ENCODE results near the gene IL33.
"Not testable (repeated sequence)": the region's sequence is repeated elsewhere in the genome, so short reads cannot be mapped to it uniquely, and the experiment has no call there.

The IL33 gene, protein sequence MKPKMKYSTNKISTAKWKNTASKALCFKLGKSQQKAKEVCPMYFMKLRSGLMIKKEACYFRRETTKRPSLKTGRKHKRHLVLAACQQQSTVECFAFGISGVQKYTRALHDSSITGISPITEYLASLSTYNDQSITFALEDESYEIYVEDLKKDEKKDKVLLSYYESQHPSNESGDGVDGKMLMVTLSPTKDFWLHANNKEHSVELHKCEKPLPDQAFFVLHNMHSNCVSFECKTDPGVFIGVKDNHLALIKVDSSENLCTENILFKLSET

GRCh38 chr9:6215562-6215961 lies at the start of gene IL33:
Gene IL33 (plus strand): TSS chr9:6215807. CDS start chr9:6241695, 25,888 bp downstream.
- no peak for FAIRE-seq

DNA sequence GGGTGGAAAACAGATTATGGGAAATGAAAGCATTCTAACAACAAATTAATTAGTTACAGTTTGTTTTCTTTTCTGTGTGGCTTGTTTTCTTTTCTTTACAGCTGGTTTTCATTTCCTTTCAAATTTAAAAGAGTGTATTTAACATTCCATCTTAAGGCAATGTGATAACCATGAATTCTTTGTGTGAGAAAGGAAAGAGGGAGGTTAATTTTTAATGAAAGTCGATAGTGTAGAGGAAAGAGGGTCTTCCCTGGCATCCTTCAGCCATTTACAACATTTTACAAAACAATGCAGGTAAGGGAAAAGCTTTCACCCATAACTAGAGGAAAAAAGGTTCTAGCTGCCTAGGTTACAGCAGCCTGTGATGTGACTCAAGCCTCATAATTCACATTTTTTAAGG lies 43.9 kb upstream of the IL33 start:
- FAIRE-seq: no peak

DNA sequence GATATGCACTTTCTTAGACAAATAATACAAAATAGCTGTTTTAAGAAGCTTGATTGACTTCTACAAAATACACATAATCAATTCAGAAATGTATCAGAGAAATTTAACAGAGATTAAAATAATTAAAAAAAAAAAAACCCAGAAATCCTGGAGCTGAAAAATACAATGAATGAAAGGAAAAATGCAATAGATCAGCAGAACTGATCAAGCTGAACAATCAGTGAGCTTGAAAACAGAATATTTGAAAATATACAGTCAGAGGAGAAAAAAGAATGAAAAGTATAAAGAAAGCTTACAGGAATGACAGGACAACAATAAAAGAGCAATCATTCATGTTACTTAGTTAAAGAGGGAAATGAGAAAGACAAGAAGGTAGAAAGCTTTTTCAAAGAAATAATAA lies 41.7 kb upstream of the IL33 start:
- FAIRE-seq: no peak

GRCh38 chr9:6182549-6183226 lies 32.9 kb upstream of the IL33 start:
- not testable (repeated sequence) for FAIRE-seq

DNA sequence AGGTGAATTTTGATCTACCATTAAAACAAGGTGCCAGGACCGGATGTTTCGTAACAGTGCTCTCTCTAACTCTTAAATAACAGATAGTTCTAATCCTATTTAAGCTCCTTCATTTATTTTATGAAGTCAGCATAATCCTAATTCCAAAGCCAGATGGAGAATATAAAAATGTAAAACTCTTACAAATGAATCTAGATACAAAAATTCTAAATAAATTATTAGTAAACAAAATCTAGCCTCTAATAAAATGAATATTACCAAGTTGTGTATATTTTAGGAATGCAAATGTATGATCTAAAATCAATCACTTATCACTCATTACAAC lies 32.4 kb upstream of the IL33 start:
- peak; percentile 43 for FAIRE-seq

- no peak for FAIRE-seq
Observed at GRCh38 chr9:6183627-6184026, 32.0 kb upstream of the IL33 start.

DNA sequence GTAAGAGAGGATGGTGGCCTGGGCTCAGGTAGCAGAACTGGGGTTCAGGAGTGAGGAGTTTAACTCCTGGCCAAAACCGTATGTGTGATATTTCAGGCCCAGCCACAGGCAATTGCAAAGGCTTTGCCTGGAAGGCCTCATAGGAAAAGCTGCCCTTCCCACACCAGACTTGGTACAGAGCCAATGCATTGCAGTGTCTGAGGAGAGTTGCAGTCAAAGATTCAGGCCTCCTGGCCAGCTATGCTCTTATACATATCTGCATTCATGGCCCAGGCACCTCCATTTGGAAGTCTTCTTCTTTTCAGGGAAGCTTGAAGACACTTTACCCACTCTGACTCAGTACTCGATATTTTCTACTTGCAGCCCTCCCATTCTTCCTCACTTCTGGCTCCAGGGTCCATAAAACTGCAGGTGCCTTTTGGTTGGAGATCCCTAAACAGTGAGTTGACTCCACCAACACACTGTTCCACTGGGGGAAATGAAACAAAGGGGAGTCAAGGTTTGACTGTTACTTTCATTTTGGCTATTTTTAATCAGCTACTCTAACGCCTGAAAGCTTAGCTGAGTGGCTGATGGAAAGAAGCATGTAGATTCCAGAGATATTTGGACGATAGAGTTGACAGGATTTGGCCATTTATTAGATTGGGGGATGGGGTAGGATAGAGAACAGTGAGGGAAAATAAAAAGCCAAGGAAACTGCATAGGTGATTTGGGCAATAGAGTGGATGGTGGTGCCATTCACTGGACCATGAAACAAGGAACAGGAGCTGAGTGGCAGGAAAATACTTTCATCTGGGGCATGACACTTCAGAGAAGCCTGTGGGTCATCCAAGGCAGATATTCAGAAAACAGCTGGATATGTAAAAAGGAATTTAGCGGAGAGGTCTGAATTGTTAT lies 30.6 kb upstream of the IL33 start:
- FAIRE-seq: no peak

DNA sequence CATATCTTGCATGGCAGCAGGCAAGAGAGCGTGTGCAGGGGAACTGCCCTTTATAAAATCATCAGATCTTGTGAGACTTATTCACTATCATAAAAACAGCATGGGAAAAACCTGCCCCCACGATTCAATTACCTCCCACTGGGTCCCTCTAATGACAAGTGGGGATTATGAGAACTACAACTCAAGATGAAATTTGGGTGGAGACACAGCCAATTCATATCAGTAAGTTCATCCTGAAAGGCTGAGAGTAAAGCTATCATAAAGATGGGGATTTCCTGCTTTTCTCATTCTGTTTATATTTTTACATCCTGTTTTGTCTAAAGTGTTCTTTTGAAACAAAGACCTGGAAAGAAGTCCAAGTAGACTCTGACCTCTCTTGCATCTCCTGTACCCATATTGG lies 28.9 kb upstream of the IL33 start:
- FAIRE-seq: no peak

- FAIRE-seq: no peak
Observed at GRCh38 chr9:6187272-6187671, 28.3 kb upstream of the IL33 start.

DNA sequence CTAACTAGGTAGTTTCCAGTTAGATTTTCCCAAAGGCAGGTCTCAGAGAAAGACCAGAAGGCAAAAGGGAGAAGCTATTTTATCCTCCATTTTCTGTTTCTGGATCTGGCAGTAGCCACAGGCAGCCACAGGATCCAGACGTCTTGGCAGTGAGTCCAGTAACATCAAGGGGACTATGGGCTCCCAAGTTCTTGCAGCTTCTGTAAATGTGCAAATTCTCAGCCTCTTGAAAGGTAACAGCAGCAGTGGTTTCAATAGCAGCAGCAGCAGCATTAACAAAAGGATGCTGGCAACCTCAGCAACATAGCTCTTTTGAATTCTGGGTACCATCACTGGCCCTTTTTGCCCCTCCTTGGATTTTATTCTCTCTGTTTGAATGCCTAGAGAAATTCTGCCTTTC lies 27.1 kb upstream of the IL33 start:
- FAIRE-seq: no peak

GRCh38 chr9:6188906-6189305 lies 26.7 kb upstream of the IL33 start:
- FAIRE-seq: no peak

- no peak for FAIRE-seq
Observed at GRCh38 chr9:6194934-6195333, 20.7 kb upstream of the IL33 start.

- no peak for FAIRE-seq
Observed at GRCh38 chr9:6195714-6196360, 19.8 kb upstream of the IL33 start.

DNA sequence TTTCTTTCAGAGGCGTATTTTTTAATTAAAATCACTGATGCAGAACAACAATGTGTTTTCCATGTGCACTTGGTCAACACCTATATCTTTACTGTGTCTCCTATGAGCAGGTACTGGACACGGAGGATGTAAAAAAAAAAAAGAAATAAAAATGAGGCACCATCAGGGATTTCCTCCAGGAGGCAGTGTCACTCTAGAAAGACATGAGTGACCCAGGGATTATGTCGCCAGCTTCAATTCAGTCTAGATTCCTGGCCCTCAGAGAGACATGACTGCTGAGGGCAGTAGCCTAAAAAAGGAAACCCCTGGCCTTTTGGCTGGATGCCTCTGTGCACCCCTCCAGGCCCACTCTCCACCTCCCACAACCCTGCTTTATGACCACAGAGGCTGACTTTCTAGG lies 18.3 kb upstream of the IL33 start:
- FAIRE-seq: no peak

DNA sequence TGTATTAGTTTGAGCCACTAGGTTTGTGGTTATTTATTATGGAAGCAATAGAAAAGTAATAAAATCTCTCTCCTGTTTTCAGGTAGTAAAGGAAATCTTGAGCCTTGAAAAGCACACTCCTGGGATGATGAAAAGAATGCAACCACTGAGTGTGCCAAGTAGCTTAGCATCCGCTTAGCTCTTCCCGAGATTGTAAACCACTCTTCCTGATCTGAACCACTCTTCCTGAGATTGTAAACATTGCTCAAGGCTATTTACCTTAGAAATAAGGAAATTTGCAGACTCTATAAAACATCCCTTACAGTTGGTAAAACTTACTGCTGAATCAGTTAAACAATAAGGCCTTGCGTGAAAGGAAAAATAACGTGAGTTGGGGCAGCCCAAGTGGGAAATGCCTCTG lies 17.4 kb upstream of the IL33 start:
- no peak for FAIRE-seq

DNA sequence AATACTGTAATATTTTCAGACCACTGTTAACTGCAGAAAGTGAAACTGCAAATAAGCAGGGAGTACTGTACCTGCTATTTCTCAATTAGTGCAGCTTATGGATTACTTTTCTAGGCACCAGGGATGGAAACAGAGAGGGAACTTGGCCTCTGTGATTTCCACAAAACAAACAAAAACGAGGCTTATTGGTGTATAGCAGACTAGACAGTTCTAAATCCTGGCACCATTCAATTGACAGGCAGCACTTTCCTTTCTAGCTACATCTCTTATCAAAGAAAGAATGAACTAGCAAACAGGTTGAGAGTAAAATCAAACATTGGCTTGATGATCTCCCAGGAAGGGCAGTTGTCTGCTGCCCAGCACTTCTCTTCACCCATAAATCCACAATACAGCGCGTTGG lies 16.0 kb upstream of the IL33 start:
- no peak for FAIRE-seq

DNA sequence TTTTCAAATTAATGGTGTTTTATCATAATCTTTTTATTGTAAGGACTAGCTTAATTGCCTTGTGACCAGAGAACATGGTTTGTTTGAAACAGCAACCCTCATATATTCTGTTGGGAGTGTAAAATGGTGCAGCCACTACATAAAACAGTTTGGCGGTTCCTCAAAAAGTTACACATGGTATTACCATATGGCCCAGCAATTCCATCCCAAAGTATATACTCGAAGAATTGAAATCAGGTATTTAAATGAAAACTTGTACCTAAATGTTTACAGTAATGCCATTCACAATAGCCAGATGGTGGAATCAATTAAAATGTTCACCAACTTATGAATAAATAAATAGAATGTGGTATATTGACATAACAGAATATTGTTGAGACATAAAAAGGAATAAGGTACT lies 14.8 kb upstream of the IL33 start:
- FAIRE-seq: no peak

DNA sequence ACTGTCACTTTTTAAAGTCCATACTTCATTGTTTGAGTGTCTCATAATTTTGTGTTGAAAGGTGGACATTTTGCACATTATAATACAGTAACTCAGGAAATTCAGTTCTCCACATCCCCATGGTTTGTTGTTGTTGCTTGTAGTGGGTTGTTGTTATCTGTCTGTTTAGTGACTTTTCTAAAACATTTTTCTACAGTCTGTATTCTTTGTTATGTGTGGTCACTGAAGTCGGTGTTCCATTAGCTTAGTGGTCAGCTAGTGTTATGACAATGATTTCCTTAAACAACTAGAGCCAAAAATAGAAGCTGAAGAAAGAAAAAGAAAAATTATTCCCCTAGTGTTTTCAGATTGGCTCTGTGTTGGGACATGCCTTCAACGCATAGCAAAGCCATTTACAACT lies 5.6 kb upstream of the IL33 start:
- FAIRE-seq: no peak

DNA sequence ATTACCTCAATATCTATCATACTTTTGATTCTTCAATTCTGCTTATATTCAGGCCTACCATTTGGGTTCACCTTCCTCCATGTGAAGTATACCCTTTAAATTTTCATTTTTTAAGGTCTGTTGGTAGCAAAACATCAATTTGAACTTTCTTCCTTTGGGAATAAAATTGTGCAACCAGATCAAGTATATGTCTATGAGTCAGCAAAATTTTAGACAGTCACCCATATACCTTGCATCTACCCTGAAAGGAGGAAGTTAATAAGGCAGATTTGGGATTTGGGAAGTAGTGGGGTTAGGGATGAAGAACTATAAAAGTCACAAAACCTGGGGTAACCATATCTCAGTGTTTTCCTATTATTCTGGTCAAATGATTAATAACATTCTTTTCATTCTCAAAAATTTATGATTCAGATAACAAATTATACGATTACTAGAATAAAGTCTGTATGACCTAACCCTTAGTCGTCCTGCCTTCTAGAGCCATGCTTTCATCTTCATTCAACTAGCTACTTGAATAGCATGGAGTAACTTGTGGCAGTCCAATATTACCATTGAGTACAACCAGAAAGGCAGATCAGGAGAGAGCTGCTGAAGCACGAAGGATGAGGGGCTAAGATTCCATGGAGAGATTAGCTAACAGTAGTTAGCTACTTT lies 2.8 kb upstream of the IL33 start:
- no peak for FAIRE-seq

DNA sequence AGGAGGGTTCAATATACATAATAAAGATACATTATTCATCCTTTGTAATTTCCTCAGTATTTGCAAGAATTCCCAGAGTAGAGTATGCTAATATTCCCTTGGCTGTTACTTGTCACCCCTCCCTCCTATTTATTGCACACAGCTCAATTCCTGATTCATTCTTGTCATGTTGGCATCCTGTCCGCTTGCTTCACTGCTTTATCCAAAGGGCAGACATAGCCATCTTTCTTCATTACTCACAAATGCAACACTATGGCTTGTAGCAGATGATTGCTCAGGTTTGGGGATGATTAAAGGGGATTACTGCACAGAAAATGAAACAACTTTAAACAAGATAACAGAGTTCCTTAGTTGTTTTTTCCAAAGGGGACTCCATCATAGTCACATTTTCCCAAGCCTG lies 1.2 kb upstream of the IL33 start:
- no peak for FAIRE-seq

GRCh38 chr9:6214903-6215302 lies 704 bp upstream of the IL33 start:
- FAIRE-seq: no peak

GRCh38 chr9:6216002-6216401 lies 395 bp downstream of the IL33 start:
- no peak for FAIRE-seq

DNA sequence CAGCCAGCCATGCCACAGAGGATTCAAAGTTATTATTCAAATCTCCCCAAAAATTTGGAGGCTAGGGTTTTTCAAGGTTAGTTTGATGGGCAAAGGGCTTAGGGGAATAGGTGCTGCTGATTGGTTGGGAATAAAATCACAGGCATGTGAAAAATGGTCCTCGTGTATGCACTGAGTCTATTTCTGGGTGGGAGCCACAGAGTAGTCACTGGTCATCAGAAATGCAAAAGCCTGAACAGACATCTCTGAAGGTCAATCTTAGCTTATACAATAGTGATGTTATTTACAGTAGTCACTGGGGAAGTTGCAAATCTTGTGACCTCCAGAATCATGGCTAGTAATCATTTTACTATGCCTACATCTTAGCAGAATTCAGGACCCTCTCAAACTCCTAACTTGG lies 1.3 kb downstream of the IL33 start:
- FAIRE-seq: no peak

Measured in A204.1 (cell line).